Gastrocnemius medialis (tissue), 4 donors: ENCODE results near the gene RBKS.
"Not testable (repeated sequence)": the region's sequence is repeated elsewhere in the genome, so short reads cannot be mapped to it uniquely, and the experiment has no call there.

Experiments
- POLR2A ChIP-seq, 2 donors: fragments of 450-650 bp; IDR thresholded peaks; one replicate each; pipeline ENCODE4 v1.6.1; 2017; ENCODE audit warnings: antibody characterized with exemption in 2 of 2, mild to moderate bottlenecking in 2 of 2, moderate library complexity in 2 of 2
- TF ChIP-seq, protein P1 (sequence below), 5 experiments: fragments of 450-650 bp in 3 of 5; fragments of 200-600 bp in 2 of 5; sonication (generic) in 2 of 5; IDR thresholded peaks in 4 of 5; conservative IDR thresholded peaks in 1 of 5; 1 replicate in 4 of 5; 2 replicates in 1 of 5; pipeline ENCODE4 v1.5.1; 2016 to 2019; ENCODE audit warnings: antibody characterized with exemption in 5 of 5, mild to moderate bottlenecking in 3 of 5, moderate library complexity in 3 of 5

DNA sequence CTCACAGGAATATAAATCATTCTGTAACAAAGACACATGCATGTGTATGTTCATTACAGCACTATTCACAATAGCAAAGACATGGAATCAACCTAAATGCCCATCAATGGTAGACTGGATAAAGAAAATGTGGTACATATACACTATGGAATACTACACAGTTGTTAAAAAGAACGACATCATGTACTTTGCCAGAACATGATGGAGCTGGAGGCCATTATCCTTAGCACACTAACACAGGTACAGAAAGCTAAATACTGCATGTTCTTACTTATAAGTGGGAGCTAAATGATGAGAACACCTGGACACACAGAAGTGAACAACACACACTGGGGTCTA lies 7.6 kb downstream of the RBKS start:
- TF ChIP-seq, protein P1, sequence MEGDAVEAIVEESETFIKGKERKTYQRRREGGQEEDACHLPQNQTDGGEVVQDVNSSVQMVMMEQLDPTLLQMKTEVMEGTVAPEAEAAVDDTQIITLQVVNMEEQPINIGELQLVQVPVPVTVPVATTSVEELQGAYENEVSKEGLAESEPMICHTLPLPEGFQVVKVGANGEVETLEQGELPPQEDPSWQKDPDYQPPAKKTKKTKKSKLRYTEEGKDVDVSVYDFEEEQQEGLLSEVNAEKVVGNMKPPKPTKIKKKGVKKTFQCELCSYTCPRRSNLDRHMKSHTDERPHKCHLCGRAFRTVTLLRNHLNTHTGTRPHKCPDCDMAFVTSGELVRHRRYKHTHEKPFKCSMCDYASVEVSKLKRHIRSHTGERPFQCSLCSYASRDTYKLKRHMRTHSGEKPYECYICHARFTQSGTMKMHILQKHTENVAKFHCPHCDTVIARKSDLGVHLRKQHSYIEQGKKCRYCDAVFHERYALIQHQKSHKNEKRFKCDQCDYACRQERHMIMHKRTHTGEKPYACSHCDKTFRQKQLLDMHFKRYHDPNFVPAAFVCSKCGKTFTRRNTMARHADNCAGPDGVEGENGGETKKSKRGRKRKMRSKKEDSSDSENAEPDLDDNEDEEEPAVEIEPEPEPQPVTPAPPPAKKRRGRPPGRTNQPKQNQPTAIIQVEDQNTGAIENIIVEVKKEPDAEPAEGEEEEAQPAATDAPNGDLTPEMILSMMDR (IDR thresholded peaks at IDR 0.05 in 4 of 5, conservative IDR thresholded peaks at IDR 0.05 in 1 of 5): not testable (repeated sequence)
- not testable (repeated sequence) for TF ChIP-seq POLR2A (IDR thresholded peaks at IDR 0.05)
